AG04449 (cell line): ENCODE results near the gene HNF4A.

Experiments
- CTCF ChIA-PET: fragments of 350-600 bp; formaldehyde crosslinking; extraction: SDS; loops from one replicate; lab custom pipeline; 2021; ENCODE audit warnings: antibody characterized with exemption; lab: Yijun Ruan, JAX
- POLR2A ChIA-PET: fragments of 400-600, 350-600 bp; formaldehyde crosslinking; extraction: SDS; loops from one replicate; lab custom pipeline; 2020; ENCODE audit warnings: antibody characterized with exemption, inconsistent platforms; lab: Yijun Ruan, JAX
- DNase-seq: peaks from one replicate; pipeline ENCODE4 v3.0.0-alpha.2; 2010; ENCODE audit warnings: low read depth, low spot score
- H3K4me3 ChIP-seq: 2 replicates; pipeline ENCODE4 v1.5.1; 2011; ENCODE audit warnings: low read depth, mild to moderate bottlenecking, control low read depth, low read length
- CTCF ChIP-seq: IDR thresholded peaks from one replicate; pipeline ENCODE4 v1.5.1; 2011; ENCODE audit warnings: mild to moderate bottlenecking, moderate library complexity, low read length, control low read depth, inconsistent platforms; ENCODE audit not compliant: insufficient read depth; ENCODE audit errors: missing control alignments

HNF4A gene

GRCh38 chr20:44400970-44401769 lies 45.7 kb downstream of the HNF4A start:
- no peak for DNase-seq
- ChIA-PET CTCF (interaction anchor here (0.8 to 1.0 kb wide), 2 partner anchors 11 to 12 kb away, joined by 3 to 4 read pairs; no protein-coding TSS in a partner anchor), POLR2A (no interaction called here)
- H3K4me3 ChIP-seq = no peak overlapping the region
- no peak for TF ChIP-seq CTCF

DNA sequence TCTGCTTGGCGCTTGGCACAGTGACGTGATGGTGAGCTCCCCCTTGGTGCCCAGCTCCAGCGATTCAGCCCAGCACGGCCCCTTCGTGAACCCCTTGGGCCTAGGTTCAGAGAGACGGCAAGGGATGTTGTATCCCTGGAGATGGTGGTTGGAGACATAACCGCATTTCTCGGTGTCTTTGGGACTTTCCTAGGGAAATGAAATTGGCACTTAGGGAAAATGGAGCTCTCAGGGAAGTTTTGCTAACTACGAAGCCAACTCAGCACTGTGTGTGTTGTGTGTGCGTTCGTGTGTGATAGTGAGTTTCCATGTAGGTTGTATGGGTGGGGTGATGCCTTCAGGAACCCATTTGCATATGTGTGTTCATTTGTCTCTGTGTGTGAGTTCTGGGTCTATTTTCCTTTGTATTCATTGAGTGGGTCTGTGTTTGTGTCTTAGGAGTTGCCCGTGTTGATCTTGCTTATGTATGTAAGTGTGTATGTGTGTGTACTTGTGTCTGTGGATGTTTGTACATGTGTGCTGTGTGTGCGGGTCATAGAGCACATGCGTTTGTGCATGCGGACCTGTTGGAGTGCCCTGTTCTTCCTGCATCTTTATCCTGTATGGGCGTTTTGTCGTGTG lies 46.4 kb downstream of the HNF4A start:
- H3K4me3 ChIP-seq = no peak overlapping the region
- no peak for DNase-seq
- POLR2A ChIA-PET = no interaction called here
- TF ChIP-seq CTCF = no peak
- CTCF ChIA-PET = interaction anchor here (0.8 to 1.2 kb wide), 2 partner anchors 13 to 127 kb away, joined by 3 to 4 read pairs; no protein-coding TSS in a partner anchor

DNA sequence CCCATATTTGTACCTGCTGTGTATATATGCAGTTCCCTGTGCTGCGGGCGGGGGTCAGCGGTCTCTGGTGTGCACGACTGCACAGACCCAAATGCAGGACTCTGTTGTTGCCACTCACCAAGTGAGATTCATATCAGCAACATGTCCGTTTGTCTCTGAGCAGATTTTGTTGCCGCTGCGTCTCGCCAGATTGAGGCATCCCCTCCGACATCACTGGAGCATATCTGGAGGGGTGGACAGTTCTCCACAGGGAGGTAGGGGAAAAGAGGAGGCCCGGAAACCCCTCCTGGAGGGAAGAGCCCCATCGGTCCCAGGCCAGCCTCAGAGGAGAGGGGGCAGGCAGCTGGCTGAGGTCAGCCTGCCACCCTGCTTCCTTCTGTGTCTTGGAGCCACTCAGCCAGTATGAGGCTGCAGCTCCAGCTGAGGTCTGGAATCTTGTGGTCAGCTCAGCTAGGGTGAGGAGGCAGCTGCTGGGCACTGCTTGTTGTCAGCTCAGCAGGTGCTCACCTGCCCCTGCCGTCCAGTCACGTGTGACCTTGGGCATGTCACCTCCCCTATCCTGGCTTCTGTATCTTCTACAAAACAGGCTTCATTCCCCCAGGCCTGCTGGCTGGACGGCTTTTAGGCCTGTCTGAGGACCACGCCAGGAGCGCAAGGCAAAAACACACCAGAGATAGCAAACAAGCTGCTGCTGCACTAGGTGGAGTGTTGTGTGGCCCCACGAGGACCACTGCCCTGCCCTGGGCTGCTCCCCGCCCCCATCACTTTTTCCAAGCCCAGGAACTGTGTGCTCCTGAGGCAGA lies 47.1 kb downstream of the HNF4A start:
- ChIA-PET POLR2A (no interaction called here), CTCF (interaction anchor here (0.8 to 1.2 kb wide), 3 partner anchors 14 to 126 kb away, joined by 3 to 4 read pairs (median 3); no protein-coding TSS in a partner anchor)
- no peak for TF ChIP-seq CTCF
- DNase-seq = no peak
- no peak overlapping the region for H3K4me3 ChIP-seq

DNA sequence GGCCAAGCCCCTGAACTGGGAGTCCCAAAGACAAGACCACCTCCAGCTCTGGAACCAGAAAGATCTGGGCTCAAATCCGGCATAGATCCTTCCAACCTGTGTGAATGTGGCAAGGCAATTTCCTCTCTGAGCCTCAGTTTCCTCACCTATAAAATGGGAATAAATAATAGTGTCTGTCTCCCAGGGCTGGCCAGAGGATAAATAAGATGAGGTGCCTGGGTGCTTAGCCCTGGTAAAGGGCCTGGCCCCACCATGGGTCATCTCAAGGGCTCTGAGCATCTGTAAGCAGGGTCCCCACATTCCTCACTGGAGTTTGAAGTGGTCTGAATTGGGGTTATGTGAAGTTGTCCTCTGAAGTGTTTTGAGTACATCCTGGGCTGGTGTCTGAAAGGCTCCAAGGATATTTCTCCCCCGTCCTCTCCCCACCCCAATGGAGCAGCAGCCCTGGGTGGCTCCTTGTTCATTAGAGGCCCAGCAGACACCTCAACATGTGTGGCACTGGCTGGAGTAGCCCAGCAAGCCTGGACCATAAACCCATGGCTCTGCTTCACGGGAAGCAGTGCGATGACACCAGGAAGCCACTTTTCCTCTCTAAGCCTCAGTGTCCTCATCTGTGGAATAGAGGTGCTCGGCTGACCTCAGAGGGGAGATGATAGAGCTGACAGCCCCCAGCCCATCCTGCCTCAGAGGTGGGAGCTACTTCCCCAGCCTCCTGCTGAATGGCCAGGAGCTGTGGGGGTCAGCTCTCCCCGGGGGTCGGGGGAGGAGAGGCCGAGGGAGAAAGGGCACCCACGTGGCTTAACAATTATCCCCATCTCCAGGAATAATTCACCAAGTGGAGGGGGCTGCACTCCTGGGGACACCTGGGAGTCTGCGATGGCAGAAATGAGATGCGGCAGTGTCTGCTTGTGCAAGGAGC lies 48.0 kb downstream of the HNF4A start:
- TF ChIP-seq CTCF = no peak
- no peak overlapping the region for H3K4me3 ChIP-seq
- no peak for DNase-seq
- ChIA-PET CTCF (interaction anchor here (0.9 to 1.2 kb wide), 2 partner anchors 19 to 125 kb away, joined by 3 read pairs; no protein-coding TSS in a partner anchor), POLR2A (no interaction called here)

DNA sequence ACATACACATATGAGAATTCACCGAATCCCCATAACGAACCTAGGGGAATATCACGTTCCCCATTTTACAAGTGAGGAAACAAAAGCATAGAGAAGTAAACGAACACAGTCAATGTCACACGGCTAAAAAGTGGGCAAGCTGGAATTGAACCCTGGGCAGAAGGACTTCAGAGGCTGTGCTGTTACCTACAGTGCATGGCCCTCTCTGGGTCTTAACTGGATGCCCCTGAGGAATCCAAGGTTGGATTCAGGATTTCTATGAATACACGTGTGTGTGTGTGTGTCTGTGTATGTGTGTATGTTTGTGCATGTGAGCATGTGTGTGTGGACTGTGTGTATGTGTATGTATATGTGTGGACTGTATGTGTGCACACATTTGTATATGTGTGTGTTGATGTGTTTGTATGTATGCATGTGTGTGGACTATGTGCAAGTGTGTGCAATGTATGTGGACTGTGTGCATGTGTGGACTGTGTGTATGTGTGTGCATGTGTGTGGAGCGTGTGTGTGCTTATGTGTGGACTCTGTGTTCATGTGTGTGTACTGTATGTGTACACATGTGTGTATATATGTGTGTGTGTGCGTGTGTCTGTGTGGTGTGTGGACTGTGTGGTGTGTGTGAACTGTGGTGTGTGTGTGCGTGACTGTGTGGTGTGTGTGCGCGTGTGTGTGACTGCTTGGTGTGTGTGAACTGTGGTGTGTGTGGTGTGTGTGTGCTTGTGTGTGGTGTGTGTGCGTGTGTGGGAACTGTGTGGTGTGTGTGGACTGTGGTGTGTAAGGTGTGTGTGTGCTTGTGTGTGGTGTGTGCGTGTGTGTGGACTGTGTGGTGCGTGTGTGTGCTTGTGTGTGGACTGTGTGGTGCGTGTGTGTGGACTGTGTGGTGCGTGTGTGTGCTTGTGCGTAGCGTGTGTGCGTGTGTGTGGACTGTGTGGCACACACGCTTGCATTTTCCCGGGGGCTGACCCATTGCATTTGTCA lies 49.0 kb downstream of the HNF4A start:
- ChIA-PET CTCF (interaction anchor here (1.8 kb wide), 1 partner anchor 189 kb away, joined by 5 read pairs; no protein-coding TSS in a partner anchor), POLR2A (no interaction called here)
- no peak overlapping the region for H3K4me3 ChIP-seq
- TF ChIP-seq CTCF = no peak
- no peak for DNase-seq
